ENCODE measurements around the gene IMMP2L.

The IMMP2L gene

DNA sequence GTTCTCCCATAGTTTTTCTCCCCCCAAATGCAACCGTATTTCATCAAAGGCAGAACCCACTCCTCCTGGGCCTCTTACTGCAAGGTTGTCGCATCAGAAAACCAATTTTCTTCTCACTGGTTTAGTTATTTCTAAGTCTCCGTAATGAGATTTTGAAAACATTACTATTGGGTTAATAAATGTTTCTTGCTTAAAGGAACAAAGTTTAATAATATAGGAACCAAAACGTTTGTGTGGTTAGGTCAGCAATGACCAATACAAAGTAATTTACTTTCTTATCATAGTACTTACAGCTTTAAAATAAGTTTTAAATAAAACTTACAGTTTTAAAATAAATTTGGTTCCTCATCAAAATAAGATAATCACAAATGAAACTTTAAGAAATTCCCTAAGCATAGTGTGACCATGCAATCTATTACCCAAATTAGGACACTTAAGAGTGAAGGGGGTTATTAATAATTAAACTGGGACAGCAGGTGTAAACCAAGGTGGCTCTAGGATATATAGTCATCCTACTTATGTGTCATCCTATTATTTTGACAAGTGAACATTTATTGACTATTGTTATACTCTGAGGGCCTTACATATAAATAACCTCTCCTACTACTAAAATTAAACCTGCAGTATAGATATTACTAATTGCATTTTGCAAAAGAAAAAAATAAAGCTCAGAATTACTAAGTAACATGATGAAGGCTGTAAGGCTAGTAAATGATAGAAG lies 886.7 kb downstream of the IMMP2L start:
- Histone ChIP-seq H4K20me1 (ENCODE audit: insufficient read depth, low read length, poor library complexity, severe bottlenecking) (no peaks in the 10 kb centered on the region), H3K4me2 (ENCODE audit: low read depth, low read length, poor library complexity, severe bottlenecking) (no peak overlapping the region), H3K4me3 (ENCODE audit: low read length, poor library complexity, severe bottlenecking) (no peak overlapping the region), H3K9ac (ENCODE audit: low read depth, low read length, poor library complexity, severe bottlenecking) (no peak overlapping the region), H3K9me2 (replicated peaks; ENCODE audit: low read depth, low read length) (no peaks in the 10 kb centered on the region), H3K36me3 (ENCODE audit: insufficient read depth, low read length) (no peaks in the 10 kb centered on the region), H2AFZ (ENCODE audit: low read length) (no peak overlapping the region), H3K4me1 (ENCODE audit: insufficient read depth, low read length, poor library complexity, severe bottlenecking) (no peaks in the 10 kb centered on the region), H3K9me3 (ENCODE audit: insufficient read depth, low read depth, low read length) (no peaks in the 10 kb centered on the region), H3F3A (ENCODE audit: low read depth) (no peaks in the 10 kb centered on the region), H3K27me3 (ENCODE audit: insufficient read depth, low read length, poor library complexity, severe bottlenecking) (no peaks in the 10 kb centered on the region), H3K79me2 (ENCODE audit: insufficient read depth, low read length) (no peaks in the 10 kb centered on the region)
- no peak for TF ChIP-seq CTCF (conservative IDR thresholded peaks at IDR 0.05; ENCODE audit: low read length)
- TF ChIP-seq EZH2phosphoT487 (IDR thresholded peaks at IDR 0.05; ENCODE audit: borderline replicate concordance): no peak

GRCh38 chr7:110673148-110673547 lies 889.1 kb downstream of the IMMP2L start:
- no peaks in the 10 kb centered on the region for H3K36me3 ChIP-seq (ENCODE audit: insufficient read depth, low read length)

DNA sequence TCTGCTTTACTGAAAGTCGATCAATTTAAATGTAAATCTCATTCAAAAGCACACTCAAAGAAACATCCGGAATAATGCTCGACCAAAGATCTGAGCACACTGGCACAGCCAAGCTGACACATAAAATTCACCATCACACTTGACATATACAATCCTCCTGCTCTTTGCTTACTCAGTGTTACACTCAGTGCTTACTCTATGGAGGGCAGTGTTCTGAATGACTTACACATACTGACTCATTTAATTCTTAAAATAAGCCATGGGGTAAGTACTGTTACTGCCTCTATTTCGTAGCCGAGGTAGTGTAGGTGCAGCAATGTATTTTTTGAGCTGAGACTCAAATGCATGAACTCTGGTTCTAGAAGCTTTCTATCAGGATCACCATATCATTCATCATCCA lies 892.9 kb downstream of the IMMP2L start:
- no peak overlapping the region for H2AFZ ChIP-seq (ENCODE audit: low read length)
- H3K27me3 ChIP-seq (ENCODE audit: insufficient read depth, low read length, poor library complexity, severe bottlenecking): no peaks in the 10 kb centered on the region
- no peaks in the 10 kb centered on the region for H3K9me2 ChIP-seq (replicated peaks; ENCODE audit: low read depth, low read length)
- no peaks in the 10 kb centered on the region for H3K36me3 ChIP-seq (ENCODE audit: insufficient read depth, low read length)
- no peaks in the 10 kb centered on the region for H3K79me2 ChIP-seq (ENCODE audit: insufficient read depth, low read length)
- H3K4me3 ChIP-seq (ENCODE audit: low read length, poor library complexity, severe bottlenecking): no peak overlapping the region
- no peak overlapping the region for H3K4me2 ChIP-seq (ENCODE audit: low read depth, low read length, poor library complexity, severe bottlenecking)
- no peaks in the 10 kb centered on the region for H3K4me1 ChIP-seq (ENCODE audit: insufficient read depth, low read length, poor library complexity, severe bottlenecking)
- H4K20me1 ChIP-seq (ENCODE audit: insufficient read depth, low read length, poor library complexity, severe bottlenecking): no peaks in the 10 kb centered on the region
- H3K9ac ChIP-seq (ENCODE audit: low read depth, low read length, poor library complexity, severe bottlenecking): no peak overlapping the region
- no peaks in the 10 kb centered on the region for H3F3A ChIP-seq (ENCODE audit: low read depth)
- TF ChIP-seq EZH2phosphoT487 (IDR thresholded peaks at IDR 0.05; ENCODE audit: borderline replicate concordance) (no peak), CTCF (conservative IDR thresholded peaks at IDR 0.05; ENCODE audit: low read length) (no peak)
- no peaks in the 10 kb centered on the region for H3K9me3 ChIP-seq (ENCODE audit: insufficient read depth, low read depth, low read length)

More at GRCh38 chr7:110673148-110673547, 889.1 kb downstream of the IMMP2L start:
- no peaks in the 10 kb centered on the region for H3F3A ChIP-seq (ENCODE audit: low read depth)
- no peaks in the 10 kb centered on the region for H4K20me1 ChIP-seq (ENCODE audit: insufficient read depth, low read length, poor library complexity, severe bottlenecking)
- H3K79me2 ChIP-seq (ENCODE audit: insufficient read depth, low read length): no peaks in the 10 kb centered on the region
- H3K4me1 ChIP-seq (ENCODE audit: insufficient read depth, low read length, poor library complexity, severe bottlenecking): no peaks in the 10 kb centered on the region
- no peak overlapping the region for H3K4me3 ChIP-seq (ENCODE audit: low read length, poor library complexity, severe bottlenecking)
- no peak overlapping the region for H3K9ac ChIP-seq (ENCODE audit: low read depth, low read length, poor library complexity, severe bottlenecking)
- H3K27me3 ChIP-seq (ENCODE audit: insufficient read depth, low read length, poor library complexity, severe bottlenecking): no peaks in the 10 kb centered on the region
- H2AFZ ChIP-seq (ENCODE audit: low read length): no peak overlapping the region
- H3K9me3 ChIP-seq (ENCODE audit: insufficient read depth, low read depth, low read length): no peaks in the 10 kb centered on the region
- no peaks in the 10 kb centered on the region for H3K9me2 ChIP-seq (replicated peaks; ENCODE audit: low read depth, low read length)
- no peak overlapping the region for H3K4me2 ChIP-seq (ENCODE audit: low read depth, low read length, poor library complexity, severe bottlenecking)
- TF ChIP-seq EZH2phosphoT487 (IDR thresholded peaks at IDR 0.05; ENCODE audit: borderline replicate concordance) (no peak), CTCF (conservative IDR thresholded peaks at IDR 0.05; ENCODE audit: low read length) (no peak)

Measured in Loucy (cell line).